Keratinocyte (primary cell): Measurements from ENCODE around the gene CHSY1. TPM values are rescaled to one million over a fixed set of nuclear protein-coding genes. Genes with fewer than 3 reads are reported as not detected.

Experiments used
- DNase-seq: peaks from one replicate; pipeline ENCODE4 v3.0.0-alpha.2; 2011; ENCODE audit warnings: low read depth, missing footprints, low spot score
- FAIRE-seq: peaks from 2 replicates; lab custom pipeline; 2011; peaks lifted over from hg19 to GRCh38; lab: Jason Lieb, UNC
- H2AFZ ChIP-seq: 2 replicates; pipeline ENCODE4 v1.6.0; 2012; ENCODE audit warnings: low read length, control low read depth, inconsistent platforms; ENCODE audit not compliant: control insufficient read depth
- H3K27ac ChIP-seq: 2 replicates; pipeline ENCODE4 v1.5.1; 2011; ENCODE audit warnings: low read length; ENCODE audit not compliant: control insufficient read depth, insufficient read depth
- H3K27me3 ChIP-seq: 3 replicates; pipeline ENCODE4 v1.6.0; 2011; ENCODE audit warnings: low read length; ENCODE audit not compliant: control insufficient read depth, insufficient read depth; ENCODE audit errors: extremely low read depth
- H3K36me3 ChIP-seq, 2 experiments: 2 replicates in 1 of 2; 3 replicates in 1 of 2; pipeline ENCODE4 v1.5.1; 2011; ENCODE audit warnings: low read length in 2 of 2, mild to moderate bottlenecking in 1 of 2; ENCODE audit not compliant: control insufficient read depth in 2 of 2, insufficient read depth in 2 of 2; ENCODE audit errors: extremely low read depth in 1 of 2
- H3K4me1 ChIP-seq: 3 replicates; pipeline ENCODE4 v1.5.1; 2011; ENCODE audit warnings: low read length; ENCODE audit not compliant: control insufficient read depth, insufficient read depth; ENCODE audit errors: extremely low read depth
- H3K4me2 ChIP-seq: 3 replicates; pipeline ENCODE4 v1.6.0; 2011; ENCODE audit warnings: low read depth, low read length; ENCODE audit not compliant: control insufficient read depth, insufficient read depth; ENCODE audit errors: extremely low read depth
- H3K4me3 ChIP-seq, 3 experiments: fragments of 200-600 bp in 1 of 3; sonication (generic) in 1 of 3; 2 replicates in 2 of 3; 3 replicates in 1 of 3; pipeline ENCODE4 v1.5.1; 2011 to 2016; ENCODE audit warnings: low read length in 3 of 3, mild to moderate bottlenecking in 3 of 3, control low read depth in 2 of 3, inconsistent platforms in 1 of 3, low read depth in 1 of 3, mixed read lengths in 1 of 3, mixed run types in 1 of 3, moderate library complexity in 1 of 3; ENCODE audit not compliant: control insufficient read depth in 2 of 3, insufficient read depth in 2 of 3; ENCODE audit errors: extremely low read depth in 1 of 3
- H3K79me2 ChIP-seq: 2 replicates; pipeline ENCODE4 v1.6.0; 2012; ENCODE audit warnings: low read length; ENCODE audit not compliant: control insufficient read depth, insufficient read depth
- H3K9ac ChIP-seq: 3 replicates; pipeline ENCODE4 v1.6.0; 2011; ENCODE audit warnings: low read length; ENCODE audit not compliant: control insufficient read depth, insufficient read depth; ENCODE audit errors: extremely low read depth
- H3K9me1 ChIP-seq: 3 replicates; pipeline ENCODE4 v1.6.0; 2011; ENCODE audit warnings: low read length; ENCODE audit not compliant: control insufficient read depth, insufficient read depth; ENCODE audit errors: extremely low read depth
- H3K9me3 ChIP-seq: 2 replicates; pipeline ENCODE4 v1.5.1; 2012; ENCODE audit warnings: low read depth, low read length; ENCODE audit not compliant: control insufficient read depth
- H4K20me1 ChIP-seq: 3 replicates; pipeline ENCODE4 v1.6.0; 2011; ENCODE audit warnings: low read length; ENCODE audit not compliant: control insufficient read depth, insufficient read depth; ENCODE audit errors: extremely low read depth
- CTCF ChIP-seq, 3 experiments: IDR thresholded peaks in 1 of 3; conservative IDR thresholded peaks in 1 of 3; optimal IDR thresholded peaks in 1 of 3; 2 replicates in 2 of 3; 3 replicates in 1 of 3; pipeline versions ENCODE3 to v1.5.1; 2011; ENCODE audit warnings: low read length in 3 of 3, mild to moderate bottlenecking in 3 of 3, moderate library complexity in 2 of 3, control low read depth in 1 of 3, inconsistent platforms in 1 of 3; ENCODE audit not compliant: insufficient read depth in 2 of 3; ENCODE audit errors: extremely low read depth in 1 of 3
- EZH2 ChIP-seq: IDR thresholded peaks from one replicate; pipeline ENCODE4 v1.6.1; 2012; ENCODE audit warnings: inconsistent platforms, mild to moderate bottlenecking, low read length, moderate library complexity
- dilution Hi-C: fragments of 300-500 bp; cut with MboI; formaldehyde crosslinking; loops from one replicate; pipeline ENCODE4 v1.7.0; 2020; ENCODE audit warnings: low sequenced_read_pairs; ENCODE audit not compliant: extremely low pct_ligation_motif_present
- polyA plus RNA-seq, 5 experiments: library from polyadenylated mRNA; depleted of rRNA in 3 of 5; stranded (reverse) in 3 of 5; stranded (forward) in 1 of 5; unstranded in 1 of 5; fragments of >200 nt; gene quantifications; 1 replicate in 1 of 5; 2 replicates in 3 of 5; 3 replicates in 1 of 5; pipeline versions ENCODE4 v1.2.1 to v1.2.3, GENCODE V29; 2011 to 2012; ENCODE audit warnings: missing spikeins in 2 of 5, low read depth in 1 of 5, low replicate concordance in 1 of 5

The CHSY1 gene
- polyA plus RNA-seq, 1 donor (not counting 4 experiments of a cell fraction or from before 2014, with no cell fraction given) = 27.0 TPM

GRCh38 chr15:101237251-101237650 is 14.6 kb downstream of the CHSY1 start:
- H3K4me2 ChIP-seq = no peak overlapping the region
- peaks cover 7 to 25% of the 10 kb centered on the region in 2 experiments for H3K36me3 ChIP-seq
- H3K9me1 ChIP-seq = peaks cover 4% of the 10 kb centered on the region
- no peak overlapping the region for H2AFZ ChIP-seq
- no peak overlapping the region for H3K9ac ChIP-seq
- FAIRE-seq = no peak
- no peak overlapping the region for H3K27ac ChIP-seq
- peaks cover 90% of the 10 kb centered on the region for H3K79me2 ChIP-seq
- peaks cover 7% of the 10 kb centered on the region for H4K20me1 ChIP-seq
- no peaks in the 10 kb centered on the region for H3K9me3 ChIP-seq
- peaks cover 29% of the 10 kb centered on the region for H3K4me1 ChIP-seq
- dilution Hi-C loops = no loop called here
- no peak for DNase-seq
- H3K4me3 ChIP-seq = no peak overlapping the region
- TF ChIP-seq EZH2 (no peak), CTCF (optimal IDR thresholded peaks at IDR 0.05 in 1 of 3, IDR thresholded peaks at IDR 0.05 in 1 of 3, conservative IDR thresholded peaks at IDR 0.05 in 1 of 3; ENCODE audit: extremely low read depth in 1 of 3, insufficient read depth in 2 of 3, low read length in 3 of 3) (no peak)
- H3K27me3 ChIP-seq = no peaks in the 10 kb centered on the region

GRCh38 chr15:101233651-101234280 is 18.1 kb downstream of the CHSY1 start:
- Histone ChIP-seq H3K9me3 (no peaks in the 10 kb centered on the region), H3K36me3 (peaks cover 9 to 26% of the 10 kb centered on the region in 2 experiments), H3K4me3 (peak overlapping the region in 1 of 3 experiments; percentile 7), H3K27ac (peak overlapping the region; percentile 56), H3K9me1 (no peaks in the 10 kb centered on the region), H2AFZ (no peak overlapping the region), H3K27me3 (no peaks in the 10 kb centered on the region), H4K20me1 (no peaks in the 10 kb centered on the region), H3K79me2 (peaks cover 89% of the 10 kb centered on the region), H3K4me2 (peak overlapping the region; percentile 72), H3K4me1 (peaks cover 28% of the 10 kb centered on the region), H3K9ac (peak overlapping the region; percentile 1)
- dilution Hi-C loops = no loop called here
- TF ChIP-seq CTCF (optimal IDR thresholded peaks at IDR 0.05 in 1 of 3, IDR thresholded peaks at IDR 0.05 in 1 of 3, conservative IDR thresholded peaks at IDR 0.05 in 1 of 3; ENCODE audit: extremely low read depth in 1 of 3, insufficient read depth in 2 of 3, low read length in 3 of 3) = no peak
- TF ChIP-seq EZH2 = no peak
- FAIRE-seq (peak; percentile 39), DNase-seq (no peak)
